Smooth muscle cell (in vitro differentiated cells): ENCODE results near the gene C8G. TPM values are rescaled to one million over a fixed set of nuclear protein-coding genes. Genes with fewer than 3 reads are reported as not detected.

Experiments
- DNase-seq: peaks from one replicate; lab custom pipeline; 2025; ENCODE audit not compliant: unreplicated experiment; lab: John Stamatoyannopoulos, UW
- H2AFZ ChIP-seq: fragments of 200-600 bp; sonication (generic); 2 replicates; pipeline ENCODE4 v1.6.0; 2016; ENCODE audit warnings: antibody characterized with exemption, low read depth, mild to moderate bottlenecking
- H3F3A ChIP-seq: fragments of 200-600 bp; sonication (generic); 2 replicates; pipeline ENCODE4 v1.6.0; 2017; ENCODE audit warnings: antibody characterized with exemption, low read depth
- H3K27ac ChIP-seq: fragments of 200-600 bp; sonication (generic); 2 replicates; pipeline ENCODE4 v1.5.1; 2016; ENCODE audit warnings: low read depth, mild to moderate bottlenecking
- H3K27me3 ChIP-seq: fragments of 200-600 bp; sonication (generic); 2 replicates; pipeline ENCODE4 v1.6.1; 2016; ENCODE audit warnings: low read depth, mild to moderate bottlenecking
- H3K36me3 ChIP-seq: fragments of 200-600 bp; sonication (generic); 2 replicates; pipeline ENCODE4 v1.5.1; 2016; ENCODE audit warnings: low read depth
- H3K4me1 ChIP-seq: fragments of 200-600 bp; sonication (generic); 2 replicates; pipeline ENCODE4 v1.5.1; 2016; ENCODE audit warnings: low read depth
- H3K4me2 ChIP-seq: fragments of 200-600 bp; sonication (generic); 2 replicates; pipeline ENCODE4 v1.6.0; 2016; ENCODE audit warnings: mild to moderate bottlenecking
- H3K4me3 ChIP-seq: fragments of 200-600 bp; sonication (generic); 2 replicates; pipeline ENCODE4 v1.5.1; 2016; ENCODE audit warnings: mild to moderate bottlenecking
- H3K79me2 ChIP-seq: fragments of 200-600 bp; sonication (generic); 2 replicates; pipeline ENCODE4 v1.6.0; 2016; ENCODE audit warnings: low read depth, mild to moderate bottlenecking
- H3K9ac ChIP-seq: fragments of 200-600 bp; sonication (generic); 2 replicates; pipeline ENCODE4 v1.6.0; 2016; ENCODE audit warnings: low read depth
- H3K9me3 ChIP-seq: fragments of 200-600 bp; sonication (generic); replicated peaks from 2 replicates; pipeline ENCODE4 v1.5.1; 2016; ENCODE audit warnings: low read depth
- H4K20me1 ChIP-seq: fragments of 200-600 bp; sonication (generic); 2 replicates; pipeline ENCODE4 v1.6.0; 2016; ENCODE audit warnings: low read depth
- CTCF ChIP-seq: fragments of 200-600 bp; sonication (generic); IDR thresholded peaks from 2 replicates; pipeline ENCODE4 v1.5.1; 2017; ENCODE audit warnings: borderline replicate concordance, mild to moderate bottlenecking, antibody characterized with exemption; ENCODE audit not compliant: insufficient read depth, poor library complexity, severe bottlenecking
- WGBS: methylation state at CpG from one replicate; pipeline ENCODE4 v1.1.7; 2016; ENCODE audit warnings: low lambda C conversion rate; 5-methylcytosine and 5-hydroxymethylcytosine counted together
- polyA plus RNA-seq: library from polyadenylated mRNA; unstranded; fragments of >200 nt; fragmentation: Nextera tagmentation; extraction: Ambion mirVana; gene quantifications from 2 replicates; pipeline ENCODE4 v1.2.1, GENCODE V29; 2016
- total RNA-seq: library from RNA; depleted of rRNA; stranded (reverse); fragments of >200 nt; gene quantifications from 2 replicates; pipeline ENCODE4 v1.2.3, GENCODE V29; 2014

C8G gene
- total and polyA plus RNA-seq, 2 experiments from 2014 or later = 1.4 TPM; not detected in 1

DNA sequence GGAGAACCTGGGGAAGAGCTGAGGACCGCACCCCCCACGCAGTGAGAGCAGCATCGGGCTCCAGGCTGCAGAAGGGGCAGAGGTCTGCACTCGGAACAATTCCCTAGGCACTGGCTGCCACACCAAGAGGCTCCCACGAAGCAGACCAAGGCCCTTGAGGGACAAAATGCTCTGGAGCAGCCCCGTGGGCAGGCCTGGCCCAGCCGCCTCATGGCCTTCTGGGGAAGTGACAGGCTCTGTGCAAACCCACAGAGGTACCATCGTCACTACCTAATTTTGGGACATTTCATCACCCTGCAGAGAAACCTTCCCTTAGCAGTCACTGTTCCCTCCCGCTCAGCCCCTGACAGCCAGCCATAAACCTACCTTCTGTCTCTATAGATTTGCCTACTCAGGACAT, 16.5 kb upstream of the C8G start:
- Histone ChIP-seq H3K36me3 (no peaks in the 10 kb centered on the region), H3K4me3 (no peak overlapping the region), H3K79me2 (no peaks in the 10 kb centered on the region), H3K9me3 (no peaks in the 10 kb centered on the region), H3K9ac (no peak overlapping the region), H3K4me2 (no peak overlapping the region), H3K27me3 (no peaks in the 10 kb centered on the region), H4K20me1 (no peaks in the 10 kb centered on the region), H2AFZ (no peak overlapping the region), H3K27ac (no peak overlapping the region), H3K4me1 (no peaks in the 10 kb centered on the region), H3F3A (no peaks in the 10 kb centered on the region)
- TF ChIP-seq CTCF = no peak
- 88% methylated on average over 9 of the region's 9 CpGs for WGBS
- no peak for DNase-seq

- H3K9me3 ChIP-seq = no peaks in the 10 kb centered on the region
- DNase-seq = no peak
- TF ChIP-seq CTCF = no peak
- no peak overlapping the region for H3K4me3 ChIP-seq
- H3K4me2 ChIP-seq = no peak overlapping the region
- no peak overlapping the region for H3K27ac ChIP-seq
- no peak overlapping the region for H3K9ac ChIP-seq
- H3K36me3 ChIP-seq = no peaks in the 10 kb centered on the region
- H3F3A ChIP-seq = no peaks in the 10 kb centered on the region
- 100% methylated on average over 4 of the region's 4 CpGs for WGBS
- H4K20me1 ChIP-seq = no peaks in the 10 kb centered on the region
- H3K4me1 ChIP-seq = no peaks in the 10 kb centered on the region
- H3K27me3 ChIP-seq = no peaks in the 10 kb centered on the region
- H3K79me2 ChIP-seq = no peaks in the 10 kb centered on the region
- no peak overlapping the region for H2AFZ ChIP-seq
Observed at GRCh38 chr9:136930014-136930413, 15.0 kb upstream of the C8G start.

- no peak overlapping the region for H3K27ac ChIP-seq
- H2AFZ ChIP-seq = no peak overlapping the region
Observed at GRCh38 chr9:136931611-136932130, 13.4 kb upstream of the C8G start.

More at GRCh38 chr9:136931611-136932130, 13.4 kb upstream of the C8G start:
- no peak for DNase-seq
- Histone ChIP-seq H3K4me2 (no peak overlapping the region), H3K27me3 (no peaks in the 10 kb centered on the region), H3K9ac (no peak overlapping the region), H4K20me1 (no peaks in the 10 kb centered on the region), H3K36me3 (no peaks in the 10 kb centered on the region), H3K4me1 (no peaks in the 10 kb centered on the region), H3K79me2 (no peaks in the 10 kb centered on the region), H3K4me3 (no peak overlapping the region), H3K9me3 (no peaks in the 10 kb centered on the region), H3F3A (no peaks in the 10 kb centered on the region)
- WGBS = 100% methylated on average over 2 of the region's 2 CpGs
- no peak for TF ChIP-seq CTCF
